GM23338 (cell line): ENCODE data around the gene BNIP5.

Source experiments
- CREB1 ChIP-seq: fragments of 250-450 bp; sonication (Bioruptor Pico); IDR thresholded peaks from 2 replicates; pipeline ENCODE4 v1.5.0; 2020; ENCODE audit warnings: low read depth, mild to moderate bottlenecking, moderate library complexity
- EZH2 ChIP-seq: fragments of 200-600 bp; sonication (generic); IDR thresholded peaks from one replicate; pipeline ENCODE4 v1.8.0; 2017; ENCODE audit warnings: antibody characterized with exemption, mild to moderate bottlenecking, low read depth; ENCODE audit not compliant: unreplicated experiment
- EZH2phosphoT487 ChIP-seq: fragments of 200-600 bp; sonication (generic); IDR thresholded peaks from one replicate; pipeline ENCODE4 v1.8.1; 2018; ENCODE audit warnings: antibody characterized with exemption; ENCODE audit not compliant: unreplicated experiment
- JUNB ChIP-seq: IDR thresholded peaks from one replicate; pipeline ENCODE4 v1.6.1; 2016; ENCODE audit warnings: antibody characterized with exemption; ENCODE audit not compliant: unreplicated experiment
- POLR2AphosphoS5 ChIP-seq: IDR thresholded peaks from 2 replicates; pipeline ENCODE4 v1.6.1; 2016; ENCODE audit warnings: antibody characterized with exemption, low read depth
- STAT1 ChIP-seq: IDR thresholded peaks from one replicate; pipeline ENCODE4 v1.6.1; 2016; ENCODE audit warnings: antibody characterized with exemption; ENCODE audit not compliant: unreplicated experiment
- TF ChIP-seq, protein P1 (sequence below), 2 experiments: fragments of 200-600 bp in 1 of 2; sonication (generic) in 1 of 2; conservative IDR thresholded peaks; 2 replicates each; pipeline versions ENCODE4 v1.5.1 to v1.6.1; 2016 to 2017; ENCODE audit warnings: antibody characterized with exemption in 2 of 2, low read depth in 2 of 2, mild to moderate bottlenecking in 2 of 2, moderate library complexity in 1 of 2
- TF ChIP-seq, protein P2 (sequence below): IDR thresholded peaks from one replicate; pipeline ENCODE4 v1.6.1; 2018; ENCODE audit warnings: antibody characterized with exemption; ENCODE audit not compliant: unreplicated experiment
- TF ChIP-seq, protein P3 (sequence below): IDR thresholded peaks from 2 replicates; pipeline ENCODE4 v1.6.1; 2016; ENCODE audit warnings: antibody characterized with exemption

DNA sequence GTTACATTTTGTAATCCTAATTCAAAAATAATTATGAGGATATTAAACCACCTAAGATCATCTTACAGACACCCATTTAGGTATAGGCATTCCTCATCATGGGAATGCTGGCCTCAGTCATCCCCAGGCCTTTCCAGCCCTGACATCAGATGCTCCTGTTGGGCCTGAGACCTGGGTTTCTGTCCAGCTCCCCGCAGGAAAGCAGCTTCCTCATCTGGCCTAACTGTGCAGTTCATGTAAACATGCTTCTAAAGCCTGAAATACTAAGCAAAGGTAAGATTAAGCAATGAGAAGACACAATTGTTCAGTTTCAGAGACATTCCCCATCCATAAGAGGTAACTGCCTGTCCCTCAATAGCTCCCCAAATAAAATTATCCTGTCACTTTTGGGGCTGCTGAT lies 31.7 kb upstream of the BNIP5 start:
- TF ChIP-seq, protein P1, sequence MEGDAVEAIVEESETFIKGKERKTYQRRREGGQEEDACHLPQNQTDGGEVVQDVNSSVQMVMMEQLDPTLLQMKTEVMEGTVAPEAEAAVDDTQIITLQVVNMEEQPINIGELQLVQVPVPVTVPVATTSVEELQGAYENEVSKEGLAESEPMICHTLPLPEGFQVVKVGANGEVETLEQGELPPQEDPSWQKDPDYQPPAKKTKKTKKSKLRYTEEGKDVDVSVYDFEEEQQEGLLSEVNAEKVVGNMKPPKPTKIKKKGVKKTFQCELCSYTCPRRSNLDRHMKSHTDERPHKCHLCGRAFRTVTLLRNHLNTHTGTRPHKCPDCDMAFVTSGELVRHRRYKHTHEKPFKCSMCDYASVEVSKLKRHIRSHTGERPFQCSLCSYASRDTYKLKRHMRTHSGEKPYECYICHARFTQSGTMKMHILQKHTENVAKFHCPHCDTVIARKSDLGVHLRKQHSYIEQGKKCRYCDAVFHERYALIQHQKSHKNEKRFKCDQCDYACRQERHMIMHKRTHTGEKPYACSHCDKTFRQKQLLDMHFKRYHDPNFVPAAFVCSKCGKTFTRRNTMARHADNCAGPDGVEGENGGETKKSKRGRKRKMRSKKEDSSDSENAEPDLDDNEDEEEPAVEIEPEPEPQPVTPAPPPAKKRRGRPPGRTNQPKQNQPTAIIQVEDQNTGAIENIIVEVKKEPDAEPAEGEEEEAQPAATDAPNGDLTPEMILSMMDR (conservative IDR thresholded peaks at IDR 0.05; ENCODE audit: low read depth in 2 of 2), result no peak
- TF ChIP-seq JUNB (no peak), EZH2 (no peak), POLR2AphosphoS5 (no peak), EZH2phosphoT487 (no peak), CREB1 (no peak), STAT1 (no peak)
- TF ChIP-seq, protein P2, sequence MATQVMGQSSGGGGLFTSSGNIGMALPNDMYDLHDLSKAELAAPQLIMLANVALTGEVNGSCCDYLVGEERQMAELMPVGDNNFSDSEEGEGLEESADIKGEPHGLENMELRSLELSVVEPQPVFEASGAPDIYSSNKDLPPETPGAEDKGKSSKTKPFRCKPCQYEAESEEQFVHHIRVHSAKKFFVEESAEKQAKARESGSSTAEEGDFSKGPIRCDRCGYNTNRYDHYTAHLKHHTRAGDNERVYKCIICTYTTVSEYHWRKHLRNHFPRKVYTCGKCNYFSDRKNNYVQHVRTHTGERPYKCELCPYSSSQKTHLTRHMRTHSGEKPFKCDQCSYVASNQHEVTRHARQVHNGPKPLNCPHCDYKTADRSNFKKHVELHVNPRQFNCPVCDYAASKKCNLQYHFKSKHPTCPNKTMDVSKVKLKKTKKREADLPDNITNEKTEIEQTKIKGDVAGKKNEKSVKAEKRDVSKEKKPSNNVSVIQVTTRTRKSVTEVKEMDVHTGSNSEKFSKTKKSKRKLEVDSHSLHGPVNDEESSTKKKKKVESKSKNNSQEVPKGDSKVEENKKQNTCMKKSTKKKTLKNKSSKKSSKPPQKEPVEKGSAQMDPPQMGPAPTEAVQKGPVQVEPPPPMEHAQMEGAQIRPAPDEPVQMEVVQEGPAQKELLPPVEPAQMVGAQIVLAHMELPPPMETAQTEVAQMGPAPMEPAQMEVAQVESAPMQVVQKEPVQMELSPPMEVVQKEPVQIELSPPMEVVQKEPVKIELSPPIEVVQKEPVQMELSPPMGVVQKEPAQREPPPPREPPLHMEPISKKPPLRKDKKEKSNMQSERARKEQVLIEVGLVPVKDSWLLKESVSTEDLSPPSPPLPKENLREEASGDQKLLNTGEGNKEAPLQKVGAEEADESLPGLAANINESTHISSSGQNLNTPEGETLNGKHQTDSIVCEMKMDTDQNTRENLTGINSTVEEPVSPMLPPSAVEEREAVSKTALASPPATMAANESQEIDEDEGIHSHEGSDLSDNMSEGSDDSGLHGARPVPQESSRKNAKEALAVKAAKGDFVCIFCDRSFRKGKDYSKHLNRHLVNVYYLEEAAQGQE, result no peak
- TF ChIP-seq, protein P3, sequence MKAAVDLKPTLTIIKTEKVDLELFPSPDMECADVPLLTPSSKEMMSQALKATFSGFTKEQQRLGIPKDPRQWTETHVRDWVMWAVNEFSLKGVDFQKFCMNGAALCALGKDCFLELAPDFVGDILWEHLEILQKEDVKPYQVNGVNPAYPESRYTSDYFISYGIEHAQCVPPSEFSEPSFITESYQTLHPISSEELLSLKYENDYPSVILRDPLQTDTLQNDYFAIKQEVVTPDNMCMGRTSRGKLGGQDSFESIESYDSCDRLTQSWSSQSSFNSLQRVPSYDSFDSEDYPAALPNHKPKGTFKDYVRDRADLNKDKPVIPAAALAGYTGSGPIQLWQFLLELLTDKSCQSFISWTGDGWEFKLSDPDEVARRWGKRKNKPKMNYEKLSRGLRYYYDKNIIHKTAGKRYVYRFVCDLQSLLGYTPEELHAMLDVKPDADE, result no peak
